Kidney (tissue), 14 donors: ENCODE measurements around the gene SEPTIN8. TPM values are rescaled to one million over a fixed set of nuclear protein-coding genes. Genes with fewer than 3 reads are reported as not detected.

Experiments
- DNase-seq, 5 donors: peaks; one replicate each; pipeline ENCODE4 v3.0.0-alpha.2; 2013 to 2020
- FAIRE-seq: peaks from 2 replicates; lab custom pipeline; 2012; peaks lifted over from hg19 to GRCh38; lab: Jason Lieb, UNC
- H3K27ac ChIP-seq, 2 donors: one replicate each; pipeline ENCODE4 v1.7.0; 2013; ENCODE audit warnings: low read depth in 2 of 2, low read length in 2 of 2, inconsistent platforms in 1 of 2
- H3K27me3 ChIP-seq: one replicate; pipeline ENCODE4 v1.7.1; 2013; ENCODE audit warnings: low read length, inconsistent platforms; ENCODE audit not compliant: control insufficient read depth, insufficient read depth
- H3K36me3 ChIP-seq, 3 donors: one replicate each; pipeline versions ENCODE4 v1.7.0 to v1.7.1; 2013; ENCODE audit warnings: low read length in 3 of 3, control low read depth in 1 of 3, inconsistent platforms in 1 of 3; ENCODE audit not compliant: insufficient read depth in 3 of 3, control insufficient read depth in 2 of 3
- H3K4me1 ChIP-seq, 3 donors: one replicate each; pipeline versions ENCODE4 v1.7.0 to v1.7.1; 2013; ENCODE audit warnings: low read length in 3 of 3, inconsistent platforms in 1 of 3, low read depth in 1 of 3; ENCODE audit not compliant: control insufficient read depth in 2 of 3, insufficient read depth in 2 of 3
- H3K4me3 ChIP-seq, 3 donors: one replicate each; pipeline versions ENCODE4 v1.7.0 to v1.8.1; 2013; ENCODE audit warnings: low read length in 3 of 3, control low read depth in 1 of 3, inconsistent platforms in 1 of 3
- H3K9ac ChIP-seq, 3 donors: one replicate each; pipeline versions ENCODE4 v1.7.0 to v1.7.1; 2013; ENCODE audit warnings: low read length in 3 of 3, control low read depth in 1 of 3, inconsistent platforms in 1 of 3
- H3K9me3 ChIP-seq, 3 donors: one replicate each; pipeline versions ENCODE4 v1.7.0 to v1.7.1; 2013; ENCODE audit warnings: low read length in 3 of 3, control low read depth in 1 of 3, inconsistent platforms in 1 of 3; ENCODE audit not compliant: control insufficient read depth in 2 of 3, insufficient read depth in 1 of 3
- CTCF ChIP-seq: IDR thresholded peaks from 3 replicates; pipeline ENCODE4 v1.5.1; 2012; ENCODE audit warnings: mild to moderate bottlenecking, moderate library complexity, borderline replicate concordance; ENCODE audit not compliant: insufficient read depth; ENCODE audit errors: extremely low read depth
- intact Hi-C: fragments of 100-400 bp; cut with DNase I; formaldehyde crosslinking; loops from one replicate; pipeline ENCODE4 v1.11.1; 2022
- polyA plus RNA-seq: library from polyadenylated mRNA; stranded (reverse); fragments of 350-450 nt; fragmentation: Illumina TruSeq; extraction: RNeasy Lipid Tissue Mini Kit (QIAGEN cat#74804); gene quantifications from one replicate; pipeline ENCODE4 v1.2.3, GENCODE V29; 2014; ENCODE audit warnings: low read depth, low replicate concordance; ENCODE audit not compliant: insufficient read depth
- total RNA-seq: library from RNA; stranded (reverse); fragmentation: NEBNext Ultra II Directional; extraction: Animal tissue kit (Norgen Biotek cat#: 25700); gene quantifications from one replicate; pipeline ENCODE4 v1.2.1, GENCODE V29; 2021
- donor health status: control.
- donor health status: control.
- donor health status: control.
- donor health status: control.
- donor health status: control.
- donor health status: DM: yes; HTN: yes; CAD: no.
- donor health status: Normal renal cell carcinoma (clear cell type).

The SEPTIN8 gene
- total and polyA plus RNA-seq, 2 donors from 2014 or later, result 24.9 to 54.4 TPM

GRCh38 chr5:132791026-132791425, 14.0 kb upstream of the SEPTIN8 start:
- Histone ChIP-seq H3K27me3 (no peaks in the 10 kb centered on the region), H3K4me3 (no peak overlapping the region), H3K36me3 (no peaks in the 10 kb centered on the region), H3K9me3 (no peaks in the 10 kb centered on the region), H3K27ac (no peak overlapping the region), H3K9ac (no peak overlapping the region), H3K4me1 (no peaks in the 10 kb centered on the region)
- FAIRE-seq (no peak), DNase-seq (no peak)
- intact Hi-C loops, result no loop called here
- TF ChIP-seq CTCF, result no peak

- intact Hi-C loops, result no loop called here
- H3K9ac ChIP-seq, result no peak overlapping the region
- DNase-seq, result no peak
- no peaks in the 10 kb centered on the region for H3K9me3 ChIP-seq
- TF ChIP-seq CTCF, result no peak
- no peak overlapping the region for H3K27ac ChIP-seq
- H3K4me3 ChIP-seq, result no peak overlapping the region
- H3K27me3 ChIP-seq, result no peaks in the 10 kb centered on the region
- no peaks in the 10 kb centered on the region for H3K4me1 ChIP-seq
- no peaks in the 10 kb centered on the region for H3K36me3 ChIP-seq
- FAIRE-seq, result no peak
Measured at GRCh38 chr5:132790201-132790865, 13.3 kb upstream of the SEPTIN8 start.

- H3K9me3 ChIP-seq, result no peaks in the 10 kb centered on the region
- TF ChIP-seq CTCF, result no peak
- no peak overlapping the region for H3K9ac ChIP-seq
- DNase-seq (no peak), FAIRE-seq (no peak)
- no peak overlapping the region for H3K4me3 ChIP-seq
- no peaks in the 10 kb centered on the region for H3K36me3 ChIP-seq
- no peak overlapping the region for H3K27ac ChIP-seq
- no peaks in the 10 kb centered on the region for H3K27me3 ChIP-seq
- intact Hi-C loops, result no loop called here
- no peaks in the 10 kb centered on the region for H3K4me1 ChIP-seq
Measured at GRCh38 chr5:132788990-132789886, 12.2 kb upstream of the SEPTIN8 start.
